WTC11 (cell line): ENCODE measurements around the gene HKDC1.

Experiments used
- ESRRA ChIP-seq: sonication (generic); formaldehyde crosslinking; IDR thresholded peaks from 2 replicates; pipeline ENCODE4 v1.8.1; 2022; ENCODE audit warnings: mild to moderate bottlenecking, missing genetic modification reagents, borderline replicate concordance
- FOXP1 ChIP-seq: sonication (generic); formaldehyde crosslinking; IDR thresholded peaks from 2 replicates; pipeline ENCODE4 v1.8.0; 2022; ENCODE audit warnings: missing genetic modification reagents, mild to moderate bottlenecking, moderate library complexity, borderline replicate concordance
- NR3C1 ChIP-seq: sonication (generic); formaldehyde crosslinking; conservative IDR thresholded peaks from 2 replicates; pipeline ENCODE4 v1.8.1; 2023; ENCODE audit warnings: low read depth, mild to moderate bottlenecking, missing genetic modification reagents
- ZNF671 ChIP-seq: fragments of 250-450 bp; sonication (Bioruptor Pico); IDR thresholded peaks from 2 replicates; pipeline ENCODE4 v1.8.0; 2021; ENCODE audit warnings: mild to moderate bottlenecking
- TF ChIP-seq, protein P1 (sequence below): fragments of 200-600 bp; IDR thresholded peaks from 2 replicates; pipeline ENCODE4 v1.8.0; 2022; ENCODE audit warnings: antibody characterized with exemption
- TF ChIP-seq, protein P2 (sequence below): fragments of 250-450 bp; sonication (Bioruptor Pico); conservative IDR thresholded peaks from 2 replicates; pipeline ENCODE4 v1.9.0; 2021; ENCODE audit warnings: mild to moderate bottlenecking
- TF ChIP-seq, protein P3 (sequence below): sonication (generic); formaldehyde crosslinking; IDR thresholded peaks from 2 replicates; pipeline ENCODE4 v1.8.1; 2023; ENCODE audit warnings: mild to moderate bottlenecking, missing genetic modification reagents, moderate library complexity
- TF ChIP-seq, protein P4 (sequence below): fragments of 250-450 bp; sonication (Bioruptor Pico); IDR thresholded peaks from 2 replicates; pipeline ENCODE4 v1.9.0; 2021; ENCODE audit warnings: mild to moderate bottlenecking
- TF ChIP-seq, protein P5 (sequence below): sonication (generic); formaldehyde crosslinking; IDR thresholded peaks from 2 replicates; pipeline ENCODE4 v1.8.0; 2022; ENCODE audit warnings: mild to moderate bottlenecking, missing genetic modification reagents

DNA sequence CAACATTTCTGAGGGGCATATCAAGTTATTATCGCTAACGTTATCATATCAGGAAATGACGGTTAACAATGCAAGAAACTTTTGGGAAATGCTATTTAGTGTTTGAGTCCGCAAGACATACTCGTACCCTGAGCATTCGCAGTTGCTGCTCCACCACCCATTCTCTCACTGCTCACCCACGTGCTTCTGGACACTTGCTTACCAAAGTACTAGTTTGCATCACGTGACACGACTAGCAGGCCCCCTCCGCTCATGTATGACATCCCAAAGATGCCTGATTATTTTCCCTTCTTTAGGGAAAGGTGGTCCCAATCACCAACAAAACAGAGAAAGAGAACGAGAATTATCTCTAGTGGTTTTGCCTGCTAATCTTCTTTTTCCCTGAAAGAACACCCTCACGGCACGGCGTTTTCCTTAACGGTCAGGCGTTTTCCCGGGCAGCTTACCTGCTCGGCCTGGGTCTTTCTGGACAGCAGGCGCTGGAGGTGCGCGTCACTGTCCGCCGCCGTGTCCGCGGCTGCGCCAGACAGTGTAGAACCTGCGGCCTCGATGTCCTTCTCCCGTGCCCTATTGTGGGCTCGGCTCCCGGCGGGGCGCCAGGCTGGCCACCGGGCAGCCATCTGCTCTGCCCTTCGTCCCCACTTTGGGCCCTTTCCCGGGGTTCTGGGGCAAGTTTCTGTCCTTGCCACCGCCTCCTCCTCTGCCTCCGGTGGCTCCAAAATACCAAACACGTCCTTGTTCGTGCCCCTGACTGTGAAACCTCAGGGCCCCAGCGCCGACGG is 40.2 kb upstream of the HKDC1 start, which contains the start of gene SUPV3L1:
- TF ChIP-seq, protein P1, sequence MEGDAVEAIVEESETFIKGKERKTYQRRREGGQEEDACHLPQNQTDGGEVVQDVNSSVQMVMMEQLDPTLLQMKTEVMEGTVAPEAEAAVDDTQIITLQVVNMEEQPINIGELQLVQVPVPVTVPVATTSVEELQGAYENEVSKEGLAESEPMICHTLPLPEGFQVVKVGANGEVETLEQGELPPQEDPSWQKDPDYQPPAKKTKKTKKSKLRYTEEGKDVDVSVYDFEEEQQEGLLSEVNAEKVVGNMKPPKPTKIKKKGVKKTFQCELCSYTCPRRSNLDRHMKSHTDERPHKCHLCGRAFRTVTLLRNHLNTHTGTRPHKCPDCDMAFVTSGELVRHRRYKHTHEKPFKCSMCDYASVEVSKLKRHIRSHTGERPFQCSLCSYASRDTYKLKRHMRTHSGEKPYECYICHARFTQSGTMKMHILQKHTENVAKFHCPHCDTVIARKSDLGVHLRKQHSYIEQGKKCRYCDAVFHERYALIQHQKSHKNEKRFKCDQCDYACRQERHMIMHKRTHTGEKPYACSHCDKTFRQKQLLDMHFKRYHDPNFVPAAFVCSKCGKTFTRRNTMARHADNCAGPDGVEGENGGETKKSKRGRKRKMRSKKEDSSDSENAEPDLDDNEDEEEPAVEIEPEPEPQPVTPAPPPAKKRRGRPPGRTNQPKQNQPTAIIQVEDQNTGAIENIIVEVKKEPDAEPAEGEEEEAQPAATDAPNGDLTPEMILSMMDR = no peak
- TF ChIP-seq NR3C1 (no peak), FOXP1 (CRISPR knock-in tag) (peak; percentile 23; the same call in 1 of the 2 replicates), ESRRA (0 out of 2 replicates have a peak, but pooled peaks have one; percentile 32), ZNF671 (no peak)
- TF ChIP-seq, protein P2, sequence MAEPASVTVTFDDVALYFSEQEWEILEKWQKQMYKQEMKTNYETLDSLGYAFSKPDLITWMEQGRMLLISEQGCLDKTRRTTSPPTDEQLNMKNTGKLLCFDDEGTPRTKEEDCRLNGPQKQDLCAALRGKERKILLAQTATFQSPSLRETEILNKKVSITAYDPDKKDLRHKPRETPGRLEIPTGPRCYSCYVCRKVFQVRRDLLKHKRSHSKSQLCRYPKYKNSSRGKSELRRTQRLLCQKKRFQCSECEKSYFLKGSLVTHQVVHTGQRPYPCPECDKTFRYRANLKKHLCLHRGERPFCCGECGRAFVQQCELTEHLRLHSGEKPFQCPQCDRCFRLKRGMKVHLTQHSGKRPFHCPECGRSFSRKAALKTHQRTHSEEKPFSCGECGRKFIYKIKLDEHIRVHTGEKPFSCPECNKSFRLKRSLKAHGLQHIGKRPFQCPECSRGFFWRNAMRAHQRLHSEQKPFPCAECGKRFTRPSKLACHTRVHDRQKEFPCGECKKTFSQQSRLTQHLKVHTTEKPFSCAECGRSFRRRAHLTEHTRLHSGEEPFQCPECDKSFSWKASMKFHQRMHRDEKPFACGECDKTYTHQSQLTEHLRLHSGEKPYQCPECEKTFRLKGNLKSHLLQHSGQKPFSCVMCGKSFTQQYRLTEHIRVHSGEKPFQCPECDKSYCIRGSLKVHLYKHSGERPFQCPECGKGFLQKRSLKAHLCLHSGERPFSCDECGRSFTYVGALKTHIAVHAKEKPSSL (CRISPR knock-in tag) = no peak
- TF ChIP-seq, protein P3, sequence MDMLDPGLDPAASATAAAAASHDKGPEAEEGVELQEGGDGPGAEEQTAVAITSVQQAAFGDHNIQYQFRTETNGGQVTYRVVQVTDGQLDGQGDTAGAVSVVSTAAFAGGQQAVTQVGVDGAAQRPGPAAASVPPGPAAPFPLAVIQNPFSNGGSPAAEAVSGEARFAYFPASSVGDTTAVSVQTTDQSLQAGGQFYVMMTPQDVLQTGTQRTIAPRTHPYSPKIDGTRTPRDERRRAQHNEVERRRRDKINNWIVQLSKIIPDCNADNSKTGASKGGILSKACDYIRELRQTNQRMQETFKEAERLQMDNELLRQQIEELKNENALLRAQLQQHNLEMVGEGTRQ = peak; percentile 98
- TF ChIP-seq, protein P4, sequence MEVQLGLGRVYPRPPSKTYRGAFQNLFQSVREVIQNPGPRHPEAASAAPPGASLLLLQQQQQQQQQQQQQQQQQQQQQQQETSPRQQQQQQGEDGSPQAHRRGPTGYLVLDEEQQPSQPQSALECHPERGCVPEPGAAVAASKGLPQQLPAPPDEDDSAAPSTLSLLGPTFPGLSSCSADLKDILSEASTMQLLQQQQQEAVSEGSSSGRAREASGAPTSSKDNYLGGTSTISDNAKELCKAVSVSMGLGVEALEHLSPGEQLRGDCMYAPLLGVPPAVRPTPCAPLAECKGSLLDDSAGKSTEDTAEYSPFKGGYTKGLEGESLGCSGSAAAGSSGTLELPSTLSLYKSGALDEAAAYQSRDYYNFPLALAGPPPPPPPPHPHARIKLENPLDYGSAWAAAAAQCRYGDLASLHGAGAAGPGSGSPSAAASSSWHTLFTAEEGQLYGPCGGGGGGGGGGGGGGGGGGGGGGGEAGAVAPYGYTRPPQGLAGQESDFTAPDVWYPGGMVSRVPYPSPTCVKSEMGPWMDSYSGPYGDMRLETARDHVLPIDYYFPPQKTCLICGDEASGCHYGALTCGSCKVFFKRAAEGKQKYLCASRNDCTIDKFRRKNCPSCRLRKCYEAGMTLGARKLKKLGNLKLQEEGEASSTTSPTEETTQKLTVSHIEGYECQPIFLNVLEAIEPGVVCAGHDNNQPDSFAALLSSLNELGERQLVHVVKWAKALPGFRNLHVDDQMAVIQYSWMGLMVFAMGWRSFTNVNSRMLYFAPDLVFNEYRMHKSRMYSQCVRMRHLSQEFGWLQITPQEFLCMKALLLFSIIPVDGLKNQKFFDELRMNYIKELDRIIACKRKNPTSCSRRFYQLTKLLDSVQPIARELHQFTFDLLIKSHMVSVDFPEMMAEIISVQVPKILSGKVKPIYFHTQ = no peak
- TF ChIP-seq, protein P5, sequence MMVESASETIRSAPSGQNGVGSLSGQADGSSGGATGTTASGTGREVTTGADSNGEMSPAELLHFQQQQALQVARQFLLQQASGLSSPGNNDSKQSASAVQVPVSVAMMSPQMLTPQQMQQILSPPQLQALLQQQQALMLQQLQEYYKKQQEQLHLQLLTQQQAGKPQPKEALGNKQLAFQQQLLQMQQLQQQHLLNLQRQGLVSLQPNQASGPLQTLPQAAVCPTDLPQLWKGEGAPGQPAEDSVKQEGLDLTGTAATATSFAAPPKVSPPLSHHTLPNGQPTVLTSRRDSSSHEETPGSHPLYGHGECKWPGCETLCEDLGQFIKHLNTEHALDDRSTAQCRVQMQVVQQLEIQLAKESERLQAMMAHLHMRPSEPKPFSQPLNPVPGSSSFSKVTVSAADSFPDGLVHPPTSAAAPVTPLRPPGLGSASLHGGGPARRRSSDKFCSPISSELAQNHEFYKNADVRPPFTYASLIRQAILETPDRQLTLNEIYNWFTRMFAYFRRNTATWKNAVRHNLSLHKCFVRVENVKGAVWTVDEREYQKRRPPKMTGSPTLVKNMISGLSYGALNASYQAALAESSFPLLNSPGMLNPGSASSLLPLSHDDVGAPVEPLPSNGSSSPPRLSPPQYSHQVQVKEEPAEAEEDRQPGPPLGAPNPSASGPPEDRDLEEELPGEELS (CRISPR knock-in tag) = 0 out of 2 replicates have a peak, but pooled peaks have one; percentile 36
